GM23338 (cell line): ENCODE measurements around the gene KCNK10. TPM values are rescaled to one million over a fixed set of nuclear protein-coding genes. Genes with fewer than 3 reads are reported as not detected.

Source experiments
- ATAC-seq: fragments of 200-7000 bp; cut with Tn5 transposase; 3 replicates; pipeline ENCODE4 v1.9.1; 2020
- DNase-seq: peaks from one replicate; pipeline ENCODE4 v3.0.0-alpha.2; 2015; ENCODE audit warnings: low spot score
- H2AFZ ChIP-seq: fragments of 200-600 bp; sonication (generic); 2 replicates; pipeline ENCODE4 v1.8.0; 2016; ENCODE audit warnings: antibody characterized with exemption, mild to moderate bottlenecking, moderate library complexity
- H3F3A ChIP-seq: fragments of 200-600 bp; sonication (generic); replicated peaks from 2 replicates; pipeline ENCODE4 v1.8.0; 2017; ENCODE audit warnings: antibody characterized with exemption, mixed run types, low read depth
- H3K27ac ChIP-seq: fragments of 200-600 bp; sonication (generic); 2 replicates; pipeline ENCODE4 v1.6.1; 2016; ENCODE audit warnings: low read depth
- H3K27me3 ChIP-seq: fragments of 200-600 bp; sonication (generic); 2 replicates; pipeline ENCODE4 v1.8.0; 2016; ENCODE audit warnings: mild to moderate bottlenecking, mixed run types, moderate library complexity; ENCODE audit not compliant: insufficient read depth
- H3K36me3 ChIP-seq: fragments of 200-600 bp; sonication (generic); 2 replicates; pipeline ENCODE4 v1.8.0; 2016; ENCODE audit warnings: mild to moderate bottlenecking; ENCODE audit not compliant: insufficient read depth
- H3K4me1 ChIP-seq: fragments of 200-600 bp; sonication (generic); 2 replicates; pipeline ENCODE4 v1.8.0; 2016; ENCODE audit warnings: mild to moderate bottlenecking, moderate library complexity; ENCODE audit not compliant: insufficient read depth
- H3K4me2 ChIP-seq: fragments of 200-600 bp; sonication (generic); 2 replicates; pipeline ENCODE4 v1.7.1; 2017; ENCODE audit warnings: mixed run types
- H3K4me3 ChIP-seq: fragments of 200-600 bp; sonication (generic); 2 replicates; pipeline ENCODE4 v1.6.1; 2016; ENCODE audit warnings: mixed run types
- H3K79me2 ChIP-seq: fragments of 200-600 bp; sonication (generic); replicated peaks from 2 replicates; pipeline ENCODE4 v1.8.0; 2017; ENCODE audit warnings: mild to moderate bottlenecking; ENCODE audit not compliant: insufficient read depth
- H3K9me2 ChIP-seq: fragments of 200-600 bp; sonication (generic); 2 replicates; pipeline ENCODE4 v1.8.0; 2017; ENCODE audit not compliant: insufficient read depth
- H4K20me1 ChIP-seq: fragments of 200-600 bp; sonication (generic); replicated peaks from 2 replicates; pipeline ENCODE4 v1.8.0; 2017; ENCODE audit warnings: mild to moderate bottlenecking; ENCODE audit not compliant: insufficient read depth
- H3K27ac Mint-ChIP-seq: 2 replicates; pipeline ENCODE4 v1.8.0; 2020; ENCODE audit warnings: inconsistent platforms, mild to moderate bottlenecking, moderate library complexity, mixed read lengths
- H3K27me3 Mint-ChIP-seq: 3 replicates; pipeline ENCODE4 v1.8.0; 2022; ENCODE audit warnings: low read depth, mild to moderate bottlenecking, moderate library complexity, mixed read lengths, inconsistent platforms; ENCODE audit not compliant: insufficient read depth, poor library complexity
- H3K36me3 Mint-ChIP-seq: 3 replicates; pipeline ENCODE4 v1.8.0; 2021; ENCODE audit warnings: low read depth, mild to moderate bottlenecking, inconsistent platforms, moderate library complexity, mixed read lengths
- H3K4me1 Mint-ChIP-seq: 3 replicates; pipeline ENCODE4 v1.8.0; 2020; ENCODE audit warnings: mild to moderate bottlenecking, inconsistent platforms, mixed read lengths
- H3K4me3 Mint-ChIP-seq: 3 replicates; pipeline ENCODE4 v1.8.0; 2021; ENCODE audit warnings: moderate library complexity, mild to moderate bottlenecking, inconsistent platforms, mixed read lengths
- H3K9me3 Mint-ChIP-seq: 3 replicates; pipeline ENCODE4 v1.8.0; 2020; ENCODE audit warnings: moderate library complexity, mild to moderate bottlenecking, inconsistent platforms, mixed read lengths
- CREB1 ChIP-seq: fragments of 250-450 bp; sonication (Bioruptor Pico); IDR thresholded peaks from 2 replicates; pipeline ENCODE4 v1.5.0; 2020; ENCODE audit warnings: low read depth, mild to moderate bottlenecking, moderate library complexity
- CTCF ChIP-seq, 2 experiments: fragments of 200-600 bp in 1 of 2; sonication (generic) in 1 of 2; conservative IDR thresholded peaks; 2 replicates each; pipeline versions ENCODE4 v1.5.1 to v1.6.1; 2016 to 2017; ENCODE audit warnings: antibody characterized with exemption in 2 of 2, low read depth in 2 of 2, mild to moderate bottlenecking in 2 of 2, moderate library complexity in 1 of 2
- ETS1 ChIP-seq: IDR thresholded peaks from 2 replicates; pipeline ENCODE4 v1.6.1; 2016; ENCODE audit warnings: antibody characterized with exemption
- EZH2 ChIP-seq: fragments of 200-600 bp; sonication (generic); IDR thresholded peaks from one replicate; pipeline ENCODE4 v1.8.0; 2017; ENCODE audit warnings: antibody characterized with exemption, mild to moderate bottlenecking, low read depth; ENCODE audit not compliant: unreplicated experiment
- EZH2phosphoT487 ChIP-seq: fragments of 200-600 bp; sonication (generic); IDR thresholded peaks from one replicate; pipeline ENCODE4 v1.8.1; 2018; ENCODE audit warnings: antibody characterized with exemption; ENCODE audit not compliant: unreplicated experiment
- JUNB ChIP-seq: IDR thresholded peaks from one replicate; pipeline ENCODE4 v1.6.1; 2016; ENCODE audit warnings: antibody characterized with exemption; ENCODE audit not compliant: unreplicated experiment
- NANOG ChIP-seq: IDR thresholded peaks from 2 replicates; pipeline ENCODE4 v1.6.1; 2016; ENCODE audit warnings: antibody characterized with exemption, borderline replicate concordance
- POLR2AphosphoS5 ChIP-seq: IDR thresholded peaks from 2 replicates; pipeline ENCODE4 v1.6.1; 2016; ENCODE audit warnings: antibody characterized with exemption, low read depth
- REST ChIP-seq: IDR thresholded peaks from one replicate; pipeline ENCODE4 v1.6.1; 2018; ENCODE audit warnings: antibody characterized with exemption; ENCODE audit not compliant: unreplicated experiment
- STAT1 ChIP-seq: IDR thresholded peaks from one replicate; pipeline ENCODE4 v1.6.1; 2016; ENCODE audit warnings: antibody characterized with exemption; ENCODE audit not compliant: unreplicated experiment
- ZNF114 ChIP-seq: fragments of 250-450 bp; sonication (Bioruptor Pico); IDR thresholded peaks from 2 replicates; pipeline ENCODE4 v1.5.0; 2020; ENCODE audit warnings: mild to moderate bottlenecking, moderate library complexity
- ZNF331 ChIP-seq: fragments of 250-450 bp; sonication (Bioruptor Pico); IDR thresholded peaks from 2 replicates; pipeline ENCODE4 v1.5.0; 2020; ENCODE audit warnings: low read depth, mild to moderate bottlenecking, moderate library complexity
- ZNF462 ChIP-seq: fragments of 250-450 bp; sonication (Bioruptor Pico); IDR thresholded peaks from 2 replicates; pipeline ENCODE4 v1.5.0; 2020; ENCODE audit warnings: mild to moderate bottlenecking, moderate library complexity
- polyA plus RNA-seq: library from polyadenylated mRNA; unstranded; fragments of >200 nt; fragmentation: Nextera tagmentation; extraction: Ambion mirVana; gene quantifications from 2 replicates; pipeline ENCODE4 v1.2.1, GENCODE V29; 2016
- total RNA-seq: library from RNA; depleted of rRNA; stranded (reverse); fragments of >200 nt; shearing (Covaris generic); gene quantifications from 2 replicates; pipeline ENCODE4 v1.2.3, GENCODE V29; 2014

The KCNK10 gene
- total and polyA plus RNA-seq, 2 experiments from 2014 or later = 0.29 to 1.0 TPM

- TF ChIP-seq EZH2phosphoT487 (no peak), ZNF331 (no peak), JUNB (no peak), STAT1 (no peak), POLR2AphosphoS5 (no peak), CREB1 (CRISPR knock-in tag) (no peak), ETS1 (no peak), ZNF114 (CRISPR knock-in tag) (no peak), REST (no peak), CTCF (conservative IDR thresholded peaks at IDR 0.05; ENCODE audit: low read depth in 2 of 2) (no peak), ZNF462 (CRISPR knock-in tag) (no peak), EZH2 (no peak), NANOG (no peak)
- ATAC-seq (no peak), DNase-seq (no peak)
- Mint-ChIP-seq H3K9me3 (no peaks in the 10 kb centered on the region), H3K4me3 (no peak overlapping the region), H3K36me3 (no peaks in the 10 kb centered on the region), H3K27me3 (peaks cover 3% of the 10 kb centered on the region), H3K4me1 (peaks cover 3% of the 10 kb centered on the region; the same call in 2 of the 3 replicates), H3K27ac (no peak overlapping the region)
- Histone ChIP-seq H3K79me2 (no peaks in the 10 kb centered on the region), H2AFZ (no peak overlapping the region), H3K9me2 (peaks cover 8% of the 10 kb centered on the region; the same call in 1 of the 2 replicates), H3K36me3 (no peaks in the 10 kb centered on the region), H3K4me2 (no peak overlapping the region), H3K4me1 (no peaks in the 10 kb centered on the region), H3K4me3 (no peak overlapping the region), H3F3A (no peaks in the 10 kb centered on the region), H3K27ac (no peak overlapping the region), H3K27me3 (no peaks in the 10 kb centered on the region), H4K20me1 (no peaks in the 10 kb centered on the region)
These were observed 65.0 kb downstream of the KCNK10 start for GRCh38 chr14:88258021-88258420.
